ENCODE data around the gene SENP6. TPM values are rescaled to one million over a fixed set of nuclear protein-coding genes. Genes with fewer than 3 reads are reported as not detected.

Gene SENP6
- total RNA-seq, 1 experiment from 2014 or later = 67.4 TPM

DNA sequence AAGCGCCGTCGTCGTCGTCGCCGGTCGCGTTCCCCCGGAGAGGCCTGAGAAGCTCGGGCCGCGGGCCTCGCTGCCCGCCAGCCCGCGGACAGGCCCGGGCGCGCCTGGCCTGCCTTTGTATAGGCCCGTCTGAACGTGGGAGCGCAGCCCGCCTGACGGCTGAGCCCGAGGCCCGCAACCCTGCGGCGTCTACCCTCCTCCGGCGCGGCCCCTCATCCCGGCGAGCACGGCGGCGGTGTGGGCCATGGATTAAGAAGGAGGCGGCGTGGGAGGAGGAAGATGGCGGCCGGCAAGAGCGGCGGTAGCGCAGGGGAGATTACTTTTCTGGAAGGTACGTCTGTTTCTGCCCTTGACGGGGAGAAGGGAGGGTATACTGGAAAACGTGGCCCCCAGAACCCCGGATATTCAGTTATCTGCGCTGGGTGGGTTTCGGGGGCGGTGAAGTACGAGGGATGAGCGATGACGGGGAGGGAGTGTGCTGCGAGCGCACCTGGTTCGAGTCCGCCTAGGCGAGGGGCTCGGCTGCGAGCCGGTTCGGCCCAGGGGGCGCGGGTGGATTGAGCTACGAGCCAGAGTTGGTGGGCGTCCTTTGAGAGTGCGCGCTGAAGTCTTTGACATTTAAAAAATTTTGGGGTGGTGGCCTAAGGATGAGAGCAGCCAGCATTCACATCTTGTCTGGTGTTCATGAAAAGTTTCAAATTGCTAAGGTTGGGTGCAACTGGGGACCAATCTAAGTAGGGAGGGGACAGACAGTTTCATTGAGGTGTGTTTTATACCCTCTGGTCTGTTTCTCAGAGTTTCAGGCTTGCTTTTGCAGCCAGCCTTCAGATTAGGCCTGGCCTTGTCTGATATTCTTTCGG is 796 bp downstream of the SENP6 start:
- in situ Hi-C loops (cut with HindIII; ENCODE audit: low pct_unique_long_range_greater_than_20kb, low sequenced_read_pairs) = no loop called here
- DNase-seq (ENCODE audit: low read depth, low spot score) = peak; percentile 19

DNA sequence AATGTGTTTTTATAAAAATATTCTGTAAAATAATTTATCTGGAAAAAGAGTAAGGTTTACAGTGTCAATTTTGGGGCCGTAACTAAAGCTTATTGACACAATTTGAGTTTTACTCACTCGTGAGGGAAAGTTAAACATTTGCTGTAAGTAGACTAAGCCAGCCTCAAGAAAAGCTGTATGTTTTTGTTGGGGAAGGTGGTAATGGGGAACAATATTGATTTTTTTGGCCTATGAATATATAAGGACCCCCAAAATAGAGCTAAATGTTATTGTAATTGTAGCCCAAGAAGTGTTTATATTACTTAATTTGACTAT is 1.4 kb downstream of the SENP6 start:
- in situ Hi-C loops (cut with HindIII; ENCODE audit: low pct_unique_long_range_greater_than_20kb, low sequenced_read_pairs) = no loop called here

DNA sequence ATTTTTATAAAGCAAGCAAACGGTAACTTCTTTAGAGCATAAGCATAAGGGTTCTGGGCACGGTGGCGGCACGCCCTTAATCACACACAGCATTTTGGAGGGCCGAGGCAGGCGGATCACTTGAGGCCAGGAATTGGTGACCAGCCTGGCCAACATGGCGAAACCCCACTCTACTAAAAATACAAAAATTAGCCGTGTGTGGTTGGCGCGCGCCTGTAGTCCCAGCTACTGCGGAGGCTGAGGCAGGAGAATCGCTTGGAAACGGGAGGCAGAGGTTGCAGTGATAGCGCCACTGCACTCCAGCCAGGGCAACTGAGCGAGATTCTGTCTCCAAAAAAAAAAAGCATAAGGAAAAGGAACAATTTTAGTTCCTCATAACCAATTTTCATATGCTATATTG is 2.6 kb downstream of the SENP6 start:
- in situ Hi-C loops (cut with HindIII; ENCODE audit: low pct_unique_long_range_greater_than_20kb, low sequenced_read_pairs) = no loop called here
- no peak for DNase-seq (ENCODE audit: low read depth, low spot score)

More for the DNA sequence above, 1.4 kb downstream of the SENP6 start:
- no peak for DNase-seq (ENCODE audit: low read depth, low spot score)

DNA sequence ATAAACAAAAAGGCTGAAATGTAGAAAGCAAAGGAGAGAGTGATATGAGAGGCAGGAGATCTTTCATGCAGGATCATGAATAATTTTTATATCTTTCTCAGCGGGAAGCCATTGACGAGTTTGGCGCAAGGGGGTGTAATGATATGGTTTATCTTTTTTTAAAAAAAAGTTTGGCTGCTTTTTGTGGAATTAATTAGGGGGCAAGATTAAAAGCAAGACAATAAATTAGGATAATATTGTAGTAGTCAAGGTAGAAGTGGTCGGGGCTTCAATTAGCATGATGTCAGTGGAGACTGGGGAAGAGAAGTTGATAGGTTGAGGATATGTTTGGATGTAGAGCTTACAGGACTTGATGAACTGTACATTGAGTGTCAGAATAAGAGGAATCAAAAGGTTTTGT is 4.0 kb downstream of the SENP6 start:
- in situ Hi-C loops (cut with HindIII; ENCODE audit: low pct_unique_long_range_greater_than_20kb, low sequenced_read_pairs) = no loop called here
- no peak for DNase-seq (ENCODE audit: low read depth, low spot score)

DNA sequence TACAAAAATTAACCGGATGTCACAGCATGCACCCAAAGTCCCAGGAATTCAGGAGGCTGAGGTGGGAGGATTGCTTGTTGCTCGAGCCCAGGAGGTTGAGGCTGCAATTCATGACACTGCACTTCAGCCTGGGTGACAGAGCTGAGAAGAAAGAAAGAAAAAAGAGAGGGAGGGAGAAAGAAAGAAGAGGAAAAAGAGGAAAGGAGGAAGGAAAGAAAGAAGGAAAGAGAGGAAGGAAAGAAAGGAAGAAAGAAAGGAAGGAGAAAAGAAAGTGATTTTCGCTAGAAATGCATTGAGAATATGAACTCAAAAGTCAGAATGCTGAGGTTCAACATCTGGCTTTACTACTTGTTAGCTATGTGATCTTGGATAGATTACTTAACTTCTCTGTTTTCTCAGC is 6.6 kb downstream of the SENP6 start:
- DNase-seq (ENCODE audit: low read depth, low spot score) = no peak
- in situ Hi-C loops (cut with HindIII; ENCODE audit: low pct_unique_long_range_greater_than_20kb, low sequenced_read_pairs) = no loop called here

DNA sequence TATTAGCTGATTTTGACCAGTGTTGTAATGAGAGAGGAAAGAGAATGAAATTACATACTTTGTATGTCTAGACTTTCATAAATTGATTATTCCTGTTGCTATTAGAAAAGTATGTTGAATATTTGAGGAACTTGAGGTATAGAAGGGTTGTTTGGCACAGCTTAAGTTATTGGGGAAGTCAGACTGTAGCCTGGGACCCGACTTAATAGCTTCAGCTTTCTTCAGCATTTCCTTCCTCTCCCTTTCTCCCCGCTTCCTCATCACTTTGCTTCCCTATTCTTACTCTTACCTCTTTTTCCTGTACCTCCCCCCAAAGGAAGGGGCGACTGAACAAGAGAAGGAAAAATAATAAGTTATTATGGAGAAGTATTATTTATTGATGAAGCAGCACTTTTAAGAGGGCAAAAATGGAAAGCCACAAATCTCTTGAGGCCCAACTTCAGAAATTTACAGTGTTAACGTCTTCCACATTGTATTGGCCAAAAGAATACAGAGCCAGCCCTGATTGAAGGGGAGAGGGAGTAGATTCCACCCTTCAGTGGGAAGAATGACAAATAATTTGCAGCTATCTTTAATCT is 7.4 kb downstream of the SENP6 start:
- in situ Hi-C loops (cut with HindIII; ENCODE audit: low pct_unique_long_range_greater_than_20kb, low sequenced_read_pairs) = no loop called here

DNA sequence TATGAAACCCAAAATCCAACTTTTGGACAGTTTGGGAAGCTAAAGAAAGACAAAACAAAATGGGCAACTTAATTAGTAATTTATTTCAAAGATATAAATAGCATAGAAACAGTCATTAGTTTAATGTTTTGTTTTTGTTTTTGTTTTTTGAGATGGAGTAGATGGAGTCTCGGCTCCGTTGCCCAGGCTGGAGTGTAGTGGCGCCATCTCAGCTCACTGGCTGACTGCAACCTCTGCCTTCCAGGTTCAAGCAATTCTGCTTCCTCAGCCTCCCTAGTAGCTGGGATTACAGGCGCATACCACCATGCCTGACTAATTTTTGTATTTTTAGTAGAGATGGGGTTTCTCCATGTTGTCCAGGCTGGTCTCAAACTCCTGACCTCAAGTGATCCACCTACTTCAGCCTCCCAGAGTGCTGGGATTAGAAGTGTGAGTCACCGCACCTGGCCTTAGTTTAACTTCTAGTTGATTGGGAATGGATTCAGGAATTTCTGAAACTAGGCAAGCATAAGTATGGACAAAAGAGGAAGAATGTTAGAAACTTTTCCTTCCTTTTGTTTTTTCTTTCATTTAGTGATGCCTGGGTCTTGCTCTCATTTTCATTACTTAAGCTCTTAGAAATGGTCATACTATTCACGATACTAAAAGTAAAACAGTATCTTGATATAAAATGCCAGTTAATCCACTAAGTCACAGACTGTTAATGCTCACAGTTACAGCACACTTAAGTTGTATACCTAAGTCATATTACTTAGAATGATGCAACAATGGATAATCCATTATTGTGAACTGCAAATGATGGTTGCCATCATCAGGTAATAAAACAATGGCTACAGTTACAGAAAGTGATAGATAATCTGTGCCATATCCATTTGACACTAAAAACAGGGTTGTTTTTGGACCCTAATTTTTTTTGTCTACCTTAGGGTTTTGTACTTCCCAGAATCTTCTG is 8.2 kb downstream of the SENP6 start:
- in situ Hi-C loops (cut with HindIII; ENCODE audit: low pct_unique_long_range_greater_than_20kb, low sequenced_read_pairs) = no loop called here
- DNase-seq (ENCODE audit: low read depth, low spot score) = no peak

More for the DNA sequence above, 7.4 kb downstream of the SENP6 start:
- DNase-seq (ENCODE audit: low read depth, low spot score) = no peak

DNA sequence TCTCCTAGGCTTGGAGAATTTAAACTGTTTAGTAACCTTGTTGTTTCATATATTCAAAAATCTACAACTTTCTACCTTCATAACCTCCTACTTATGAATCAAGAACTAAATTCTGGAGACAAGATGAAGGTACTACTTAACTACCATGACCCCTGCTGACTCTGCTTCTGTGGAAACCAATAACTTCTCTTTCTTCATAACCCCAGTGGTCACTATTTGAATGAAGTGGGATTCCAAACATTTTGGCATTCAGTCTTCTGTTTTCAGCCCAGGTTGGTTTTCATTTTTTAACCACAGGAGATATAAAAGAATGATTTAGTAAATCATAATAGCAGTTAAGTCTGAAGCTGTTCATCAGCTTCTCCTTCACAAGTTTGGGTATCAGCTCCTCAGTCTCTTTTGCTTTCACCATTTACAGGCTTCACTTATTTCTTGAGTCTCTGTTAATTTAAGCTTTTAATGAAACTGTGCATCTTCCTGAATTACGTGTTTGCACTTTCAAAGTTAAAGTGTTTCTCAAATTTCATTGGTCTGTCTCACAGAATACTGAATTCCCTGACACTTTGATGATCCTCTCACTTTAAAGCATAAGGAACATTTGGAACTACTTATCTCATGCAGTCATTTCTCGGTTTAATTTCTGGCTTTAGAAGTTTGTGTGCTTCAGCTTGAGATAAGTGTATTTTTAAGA is 9.5 kb downstream of the SENP6 start:
- DNase-seq (ENCODE audit: low read depth, low spot score) = no peak
- in situ Hi-C loops (cut with HindIII; ENCODE audit: low pct_unique_long_range_greater_than_20kb, low sequenced_read_pairs) = no loop called here

DNA sequence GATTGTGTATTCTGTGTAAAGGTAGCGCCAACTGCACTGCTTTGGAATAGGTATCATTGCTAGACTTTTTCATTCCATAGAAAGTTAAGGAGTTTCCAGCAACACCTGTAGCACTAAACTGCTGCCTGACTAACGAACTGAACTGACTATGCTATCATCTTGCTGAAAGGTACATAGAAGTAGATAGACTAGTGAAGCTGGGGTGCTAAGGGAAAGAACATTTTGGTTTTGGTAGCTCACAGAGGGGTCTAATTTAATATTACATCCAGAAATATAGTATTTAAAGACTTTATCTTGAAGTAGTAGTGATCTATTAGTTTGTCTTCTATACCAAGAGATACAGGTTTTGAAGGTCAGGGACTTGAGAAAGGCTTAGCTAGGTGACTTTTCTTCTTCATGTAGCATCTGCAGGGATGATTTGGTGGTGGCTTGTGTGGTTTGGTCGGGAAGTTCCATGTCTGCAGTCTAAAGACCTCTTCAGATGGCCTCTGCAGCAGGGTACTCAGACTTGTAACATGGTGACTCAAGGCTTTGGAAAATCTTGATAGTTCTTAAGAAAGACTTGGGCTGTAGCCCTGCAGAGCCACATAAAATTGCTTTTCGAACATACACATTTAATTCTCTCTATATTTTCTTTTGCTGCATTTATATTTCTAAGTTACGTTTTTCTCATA is 10.2 kb downstream of the SENP6 start:
- DNase-seq (ENCODE audit: low read depth, low spot score) = no peak
- in situ Hi-C loops (cut with HindIII; ENCODE audit: low pct_unique_long_range_greater_than_20kb, low sequenced_read_pairs) = no loop called here

DNA sequence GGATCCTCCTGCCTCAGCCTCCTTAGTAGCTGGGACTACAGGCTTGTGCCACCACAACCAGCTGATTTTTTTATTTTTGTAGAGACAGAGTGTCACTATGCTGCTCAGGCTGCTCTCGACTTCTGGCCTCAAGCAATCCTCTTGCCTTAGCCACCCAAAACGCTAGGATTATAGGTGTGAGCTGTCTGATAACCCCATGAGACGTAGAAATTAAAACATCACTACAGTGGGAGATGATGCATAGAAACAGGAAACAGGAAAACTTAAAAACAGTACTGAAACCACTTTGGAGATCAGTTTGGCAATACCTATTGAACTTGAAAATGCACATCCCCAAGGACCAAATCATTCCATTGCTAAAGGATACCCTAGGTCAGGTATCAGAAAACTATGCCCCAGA is 10.8 kb downstream of the SENP6 start:
- in situ Hi-C loops (cut with HindIII; ENCODE audit: low pct_unique_long_range_greater_than_20kb, low sequenced_read_pairs) = no loop called here
- no peak for DNase-seq (ENCODE audit: low read depth, low spot score)

DNA sequence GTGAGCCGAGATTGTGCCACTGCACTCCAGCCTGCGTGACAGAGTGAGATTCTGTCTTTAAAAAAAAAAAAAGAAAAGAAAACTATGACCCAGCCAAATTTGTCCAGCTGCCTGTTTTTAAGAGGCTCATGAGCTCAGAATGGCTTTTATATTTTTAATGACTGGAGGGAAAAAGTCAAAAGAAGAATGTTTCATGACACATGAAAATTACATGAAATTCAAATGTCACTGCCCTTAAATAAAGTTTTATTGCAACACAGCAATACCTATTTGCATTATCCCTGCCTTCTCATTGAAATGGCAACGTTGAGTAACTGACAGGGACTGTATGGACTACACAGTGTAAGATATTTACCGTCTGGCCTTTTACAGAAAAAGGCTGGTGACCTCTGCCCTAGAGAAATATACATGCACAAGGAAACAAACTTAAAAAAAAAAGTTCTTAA is 11.4 kb downstream of the SENP6 start:
- in situ Hi-C loops (cut with HindIII; ENCODE audit: low pct_unique_long_range_greater_than_20kb, low sequenced_read_pairs) = no loop called here

DNA sequence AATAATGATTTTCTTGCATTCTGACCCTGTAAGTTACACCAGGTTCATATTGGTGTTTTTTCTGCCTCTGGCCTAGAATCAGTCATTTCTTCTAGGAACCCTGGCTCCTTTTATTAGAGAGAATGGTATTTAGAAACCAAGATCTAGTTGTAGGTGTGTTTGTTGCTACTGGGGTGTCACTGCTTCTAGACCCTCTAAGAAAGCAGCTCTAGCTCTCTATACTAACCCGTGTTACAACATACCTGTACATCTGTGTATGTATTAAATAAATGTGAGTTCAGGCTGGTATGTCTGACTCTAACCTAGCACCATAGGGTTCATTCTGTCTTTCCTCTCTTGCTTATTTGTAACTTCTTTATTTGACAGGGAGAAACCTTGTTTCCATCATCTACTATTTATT is 16.8 kb downstream of the SENP6 start:
- DNase-seq (ENCODE audit: low read depth, low spot score) = no peak
- in situ Hi-C loops (cut with HindIII; ENCODE audit: low pct_unique_long_range_greater_than_20kb, low sequenced_read_pairs) = no loop called here

More for the DNA sequence above, 11.4 kb downstream of the SENP6 start:
- DNase-seq (ENCODE audit: low read depth, low spot score) = no peak

DNA sequence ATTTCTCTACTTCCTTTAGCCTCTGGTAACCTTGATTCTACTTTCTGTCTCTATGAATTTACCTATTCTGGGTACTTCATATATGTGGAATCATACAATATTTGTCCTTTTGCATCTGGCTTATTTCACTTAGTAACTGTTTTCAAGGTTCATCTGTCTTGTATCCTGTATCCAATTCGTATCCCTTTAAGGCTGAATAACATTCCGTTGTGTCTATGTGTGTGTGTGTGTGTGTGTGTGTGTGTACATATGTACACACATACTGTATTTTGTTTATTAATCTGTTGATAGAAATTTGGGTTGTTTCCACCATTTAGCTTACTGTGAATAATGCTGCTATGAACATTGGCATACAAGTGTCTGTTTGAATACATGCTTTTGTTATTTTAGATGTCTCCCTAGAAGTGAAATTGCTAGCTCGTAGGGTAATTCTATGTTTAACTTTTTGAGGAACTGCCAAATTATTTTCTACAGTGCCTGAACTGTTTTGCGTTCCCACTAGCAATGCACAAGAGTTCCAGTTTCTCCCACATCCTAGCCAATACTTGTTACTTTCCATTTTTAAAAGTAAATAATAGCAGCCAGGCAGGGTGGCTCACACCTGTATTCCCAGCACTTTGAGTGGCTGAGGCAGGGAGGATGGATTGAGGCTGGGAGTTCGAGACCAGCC is 17.7 kb downstream of the SENP6 start:
- DNase-seq (ENCODE audit: low read depth, low spot score) = no peak
- in situ Hi-C loops (cut with HindIII; ENCODE audit: low pct_unique_long_range_greater_than_20kb, low sequenced_read_pairs) = no loop called here

DNA sequence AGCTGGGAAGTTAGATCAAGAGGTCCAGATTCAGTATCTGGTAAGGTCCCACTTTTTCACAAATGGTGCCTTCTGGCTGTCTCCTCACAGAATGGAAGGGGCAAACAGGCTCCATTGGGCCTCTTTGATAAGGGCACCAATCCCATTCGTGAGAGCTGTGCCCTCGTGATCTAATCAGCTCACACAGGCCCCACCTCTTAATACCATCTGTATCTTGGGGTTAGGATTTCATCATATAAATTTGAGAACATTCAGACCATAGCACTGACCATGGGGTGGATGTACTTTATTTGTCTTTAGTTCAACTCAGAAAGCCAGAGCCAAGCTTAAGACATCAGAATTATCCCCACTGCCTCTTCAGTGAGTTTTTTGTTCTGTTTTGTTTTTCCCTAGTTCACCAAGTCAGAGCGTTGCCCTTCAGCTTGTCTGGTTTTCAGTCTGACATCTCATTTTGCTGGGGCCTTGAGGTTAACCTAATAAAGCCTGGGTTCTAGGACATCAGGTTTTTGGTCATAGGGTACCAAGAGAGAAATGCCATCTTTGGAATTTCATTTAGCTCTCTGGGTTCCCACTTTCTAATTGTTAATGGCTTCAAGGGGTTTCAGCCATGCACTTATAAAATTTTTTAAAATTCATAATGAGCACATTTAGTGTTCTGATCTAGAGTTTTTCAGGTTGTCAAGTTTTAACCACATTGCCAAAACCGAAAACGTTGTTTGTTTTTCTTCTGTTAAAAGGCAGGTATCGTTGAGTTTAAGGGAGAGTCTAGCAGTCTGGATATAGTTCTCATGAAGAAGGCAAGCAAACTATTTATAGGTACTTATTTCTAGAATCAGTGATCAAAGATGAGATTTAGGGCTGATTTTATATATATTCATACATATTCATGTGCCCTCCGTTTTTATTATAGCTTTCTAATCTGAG is 19.0 kb downstream of the SENP6 start:
- in situ Hi-C loops (cut with HindIII; ENCODE audit: low pct_unique_long_range_greater_than_20kb, low sequenced_read_pairs) = no loop called here

DNA sequence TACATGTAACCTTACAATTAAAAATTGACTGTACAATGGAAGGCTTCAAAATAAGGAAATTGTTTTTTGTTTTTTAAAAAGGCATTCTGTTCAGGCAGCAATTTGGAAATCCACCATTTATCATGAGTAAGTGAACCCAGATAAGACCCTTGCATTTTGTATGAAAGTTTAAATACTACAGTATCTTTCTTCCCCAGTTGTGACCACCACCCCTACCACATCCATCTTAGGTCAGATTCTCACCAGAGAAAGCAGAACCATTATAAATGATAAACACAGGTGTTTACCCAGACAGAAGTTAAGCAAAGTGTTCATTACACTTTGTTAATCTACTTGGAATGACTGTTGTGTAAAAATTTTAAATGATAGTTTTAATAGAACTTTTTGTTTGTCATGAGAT is 20.2 kb downstream of the SENP6 start:
- in situ Hi-C loops (cut with HindIII; ENCODE audit: low pct_unique_long_range_greater_than_20kb, low sequenced_read_pairs) = no loop called here
- no peak for DNase-seq (ENCODE audit: low read depth, low spot score)

More for the DNA sequence above, 19.0 kb downstream of the SENP6 start:
- DNase-seq (ENCODE audit: low read depth, low spot score) = no peak

DNA sequence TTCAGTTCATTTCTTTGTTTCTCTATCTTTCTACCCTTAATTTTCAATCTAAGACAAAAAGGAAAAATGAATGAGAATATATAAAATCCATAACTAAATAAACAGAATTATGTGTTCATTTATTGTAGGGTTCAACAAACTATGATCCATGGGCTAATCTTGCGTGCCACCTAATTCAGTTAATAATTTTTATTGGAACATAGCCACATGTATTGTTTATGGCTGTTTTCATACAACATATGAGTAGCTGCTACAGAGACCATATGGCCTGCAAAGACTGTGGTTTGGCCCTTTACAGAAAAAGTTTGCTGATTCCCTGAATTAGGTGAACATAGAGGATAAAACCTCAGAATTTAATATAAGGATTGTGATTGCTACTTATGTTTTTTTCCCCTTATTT is 21.8 kb downstream of the SENP6 start:
- DNase-seq (ENCODE audit: low read depth, low spot score) = no peak
- in situ Hi-C loops (cut with HindIII; ENCODE audit: low pct_unique_long_range_greater_than_20kb, low sequenced_read_pairs) = no loop called here

Measured in SK-MEL-5 (cell line).